NCI-H524 treated with DMSO at 0.1 percent for 48 hours (cell line): ENCODE results near the gene DNAAF6.

ENCODE experiments used
- DNase-seq: peaks from one replicate; lab custom pipeline; 2025; lab: John Stamatoyannopoulos, UW

The DNAAF6 gene

DNA sequence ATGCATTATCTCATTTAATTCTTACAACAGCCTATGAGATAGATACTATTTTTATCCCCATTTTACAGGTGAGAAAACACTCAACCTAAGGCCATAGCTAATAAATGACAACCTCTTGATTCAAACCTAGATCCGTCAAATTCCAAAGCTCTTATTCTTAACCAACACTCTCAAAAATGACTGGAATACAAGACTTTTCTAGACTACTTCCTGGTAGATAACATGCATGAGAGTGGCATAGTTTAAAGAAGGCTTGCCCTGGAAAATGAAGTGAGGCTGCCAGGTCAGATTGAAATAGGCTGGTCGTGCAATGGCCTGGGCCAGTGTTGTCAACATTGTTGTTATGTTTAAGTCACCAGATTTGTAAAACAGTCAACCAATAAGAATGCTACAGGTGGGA is 86.6 kb downstream of the DNAAF6 start:
- DNase-seq = no peak
